Umbilical cord (tissue), 2 donors: ENCODE data around the gene GNB5. TPM values are rescaled to one million over a fixed set of nuclear protein-coding genes. Genes with fewer than 3 reads are reported as not detected.
"Not testable (repeated sequence)": the region's sequence is repeated elsewhere in the genome, so short reads cannot be mapped to it uniquely, and the experiment has no call there.

Experiments used
- DNase-seq: peaks from one replicate; pipeline ENCODE4 v3.0.0-alpha.2; 2015; ENCODE audit warnings: low spot score
- total RNA-seq: library from RNA; depleted of rRNA; stranded (reverse); fragments of >200 nt; gene quantifications from one replicate; pipeline ENCODE4 v1.2.3, GENCODE V29; 2014; ENCODE audit warnings: low replicate concordance; ENCODE audit not compliant: insufficient read depth

GNB5 gene
- 20.9 TPM for total RNA-seq

- no peak for DNase-seq
These were observed at the start of gene GNB5 for GRCh38 chr15:52191207-52191606. Gene GNB5 (minus strand): TSS chr15:52191392. CDS start chr15:52184676, 6,716 bp downstream.

- no peak for DNase-seq
These were observed 49.0 kb upstream of the GNB5 start for GRCh38 chr15:52240166-52240565.

GRCh38 chr15:52238989-52239525, 47.9 kb upstream of the GNB5 start:
- not testable (repeated sequence) for DNase-seq

- DNase-seq, result no peak
These were observed 47.0 kb upstream of the GNB5 start for GRCh38 chr15:52238149-52238548.

- no peak for DNase-seq
These were observed 44.8 kb upstream of the GNB5 start for GRCh38 chr15:52236013-52236412.

- no peak for DNase-seq
These were observed 43.7 kb upstream of the GNB5 start for GRCh38 chr15:52234596-52235541.

- no peak for DNase-seq
These were observed 42.2 kb upstream of the GNB5 start for GRCh38 chr15:52233405-52233804.

- DNase-seq, result peak; percentile 58
These were observed 41.1 kb upstream of the GNB5 start for GRCh38 chr15:52232327-52232726.

- no peak for DNase-seq
These were observed 38.9 kb upstream of the GNB5 start for GRCh38 chr15:52230073-52230472.

GRCh38 chr15:52228921-52229320, 37.7 kb upstream of the GNB5 start:
- no peak for DNase-seq

- peak; percentile 72 for DNase-seq
These were observed 36.3 kb upstream of the GNB5 start for GRCh38 chr15:52227456-52227855.

GRCh38 chr15:52225230-52225629, 34.0 kb upstream of the GNB5 start:
- DNase-seq, result no peak

GRCh38 chr15:52224211-52224610, 33.0 kb upstream of the GNB5 start:
- no peak for DNase-seq

GRCh38 chr15:52221730-52222129, 30.5 kb upstream of the GNB5 start:
- no peak for DNase-seq

- DNase-seq, result no peak
These were observed 29.9 kb upstream of the GNB5 start for GRCh38 chr15:52220937-52221660.

GRCh38 chr15:52220251-52220650, 29.1 kb upstream of the GNB5 start:
- DNase-seq, result no peak

- no peak for DNase-seq
These were observed 27.6 kb upstream of the GNB5 start for GRCh38 chr15:52218816-52219215.

GRCh38 chr15:52218371-52218770, 27.2 kb upstream of the GNB5 start:
- no peak for DNase-seq

- no peak for DNase-seq
These were observed 26.0 kb upstream of the GNB5 start for GRCh38 chr15:52217186-52217585.

- no peak for DNase-seq
These were observed 23.4 kb upstream of the GNB5 start for GRCh38 chr15:52214553-52214952.

GRCh38 chr15:52213206-52213605, 22.0 kb upstream of the GNB5 start:
- no peak for DNase-seq

- DNase-seq, result peak; percentile 29
These were observed 17.2 kb upstream of the GNB5 start for GRCh38 chr15:52208306-52208946.
